Motor neuron (in vitro differentiated cells): ENCODE measurements around the gene FER1L5. TPM values are rescaled to one million over a fixed set of nuclear protein-coding genes. Genes with fewer than 3 reads are reported as not detected.

Experiments
- ATAC-seq, 8 experiments: fragments of 200-7000 bp; cut with Tn5 transposase; replicated peaks in 6 of 8; 2 replicates each; pipeline ENCODE4 v1.8.0; 2021; ENCODE audit warnings: mild to moderate bottlenecking in 8 of 8, moderate library complexity in 8 of 8
- H3K27ac ChIP-seq, 2 donors: fragments of 250-450 bp; sonication (Bioruptor Pico); 2 replicates each; pipeline ENCODE4 v1.9.0; 2021; ENCODE audit warnings: antibody characterized with exemption in 2 of 2, mild to moderate bottlenecking in 2 of 2, moderate library complexity in 1 of 2
- H3K4me1 ChIP-seq, 2 donors: fragments of 250-450 bp; sonication (Bioruptor Pico); replicated peaks in 1 of 2; 2 replicates each; pipeline ENCODE4 v1.6.1; 2021; ENCODE audit warnings: antibody characterized with exemption in 2 of 2, mild to moderate bottlenecking in 2 of 2, moderate library complexity in 1 of 2
- H3K4me3 ChIP-seq, 5 donors: fragments of 250-450 bp; sonication (Bioruptor Pico); 2 replicates each; pipeline ENCODE4 v1.9.0; 2021; ENCODE audit warnings: antibody characterized with exemption in 5 of 5, mild to moderate bottlenecking in 5 of 5, moderate library complexity in 4 of 5
- WGBS, 10 experiments: fragments of 450-650 bp; shearing (Covaris generic); methylation state at CpG; one replicate each; pipeline ENCODE4 v1.0.0; 2022; 5-methylcytosine and 5-hydroxymethylcytosine counted together
- in situ Hi-C, 9 experiments: fragments of 400-800 bp; cut with MboI; loops; one replicate each; pipeline ENCODE4 v1.15.0; 2021; ENCODE audit warnings: low sequenced_read_pairs in 9 of 9, low pct_unique_long_range_greater_than_20kb in 2 of 9; ENCODE audit not compliant: unreplicated experiment in 9 of 9
- total RNA-seq, 8 experiments: library from RNA; unstranded; fragments of 300-600 nt; gene quantifications; 2 replicates each; pipeline versions ENCODE4 v1.2.3 to v1.2.4, GENCODE V29; 2022

FER1L5 gene
- total RNA-seq, 8 experiments from 2014 or later = 0.07 to 0.73 (median 0.31) TPM

GRCh38 chr2:96687711-96688640 is 45.4 kb downstream of the FER1L5 start:
- WGBS, 10 experiments = 20 to 91% (median 80%) methylated on average over 1 to 4 of the region's 27 CpGs; no CpG with 5 or more reads in 3 of the 10 experiments
- no peak for ATAC-seq
- in situ Hi-C loops = loop anchor here in 1 of 9 experiments (25.0 kb wide), 1 partner anchor 101 kb away; no protein-coding TSS in a partner anchor
- no peak overlapping the region for H3K4me3 ChIP-seq
- H3K27ac ChIP-seq = no peak overlapping the region
- peaks cover 4 to 19% of the 10 kb centered on the region in 2 donors for H3K4me1 ChIP-seq

GRCh38 chr2:96688649-96689430 is 46.3 kb downstream of the FER1L5 start:
- H3K4me3 ChIP-seq = no peak overlapping the region
- in situ Hi-C loops = loop anchor here in 1 of 9 experiments (25.0 kb wide), 1 partner anchor 102 kb away; no protein-coding TSS in a partner anchor
- H3K27ac ChIP-seq = no peak overlapping the region
- H3K4me1 ChIP-seq = peaks cover 4 to 19% of the 10 kb centered on the region in 2 donors
- ATAC-seq = no peak
- WGBS, 10 experiments = 53 to 94% (median 90%) methylated on average over 2 to 6 of the region's 11 CpGs; no CpG with 5 or more reads in 5 of the 10 experiments

GRCh38 chr2:96689431-96689991 is 46.9 kb downstream of the FER1L5 start:
- WGBS, 10 experiments = 76 to 100% methylated on average over 2 of the region's 14 CpGs; no CpG with 5 or more reads in 8 of the 10 experiments
- no peak overlapping the region for H3K27ac ChIP-seq
- in situ Hi-C loops = loop anchor here in 1 of 9 experiments (25.0 kb wide), 1 partner anchor 102 kb away; no protein-coding TSS in a partner anchor

GRCh38 chr2:96690306-96691021 is 47.9 kb downstream of the FER1L5 start:
- H3K4me1 ChIP-seq = peaks cover 4 to 17% of the 10 kb centered on the region in 2 donors
- peak in 1 of 8 experiments; percentile 19 for ATAC-seq
- H3K27ac ChIP-seq = no peak overlapping the region
- in situ Hi-C loops = loop anchor here in 1 of 9 experiments (25.0 kb wide), 1 partner anchor 103 kb away; no protein-coding TSS in a partner anchor
- WGBS, 10 experiments = 60 to 100% (median 100%) methylated on average over 1 to 2 of the region's 16 CpGs; no CpG with 5 or more reads in 3 of the 10 experiments
- no peak overlapping the region for H3K4me3 ChIP-seq

More at GRCh38 chr2:96689431-96689991, 46.9 kb downstream of the FER1L5 start:
- Histone ChIP-seq H3K4me3 (no peak overlapping the region), H3K4me1 (peaks cover 4 to 19% of the 10 kb centered on the region in 2 donors)
- no peak for ATAC-seq

GRCh38 chr2:96691022-96691612 is 48.6 kb downstream of the FER1L5 start:
- no peak for ATAC-seq
- no peak overlapping the region for H3K27ac ChIP-seq
- in situ Hi-C loops = loop anchor here in 1 of 9 experiments (25.0 kb wide), 1 partner anchor 104 kb away; no protein-coding TSS in a partner anchor
- 88% methylated on average over 8 of the region's 30 CpGs; no CpG with 5 or more reads in 9 of the 10 experiments for WGBS, 10 experiments
- no peak overlapping the region for H3K4me3 ChIP-seq
- H3K4me1 ChIP-seq = peaks cover 0 to 10% of the 10 kb centered on the region in 2 donors

- no peak for ATAC-seq
- in situ Hi-C loops = loop anchor here in 1 of 9 experiments (25.0 kb wide), 1 partner anchor 105 kb away; no protein-coding TSS in a partner anchor
- Histone ChIP-seq H3K4me3 (no peak overlapping the region), H3K27ac (no peak overlapping the region), H3K4me1 (peaks cover 0 to 7% of the 10 kb centered on the region in 2 donors)
- WGBS, 10 experiments = 62 to 100% (median 90%) methylated on average over 2 to 7 of the region's 14 CpGs; no CpG with 5 or more reads in 4 of the 10 experiments
Measured at GRCh38 chr2:96692094-96692971, 49.8 kb downstream of the FER1L5 start.

- in situ Hi-C loops = loop anchor here in 1 of 9 experiments (25.0 kb wide), 1 partner anchor 106 kb away; no protein-coding TSS in a partner anchor
- peaks cover 0 to 3% of the 10 kb centered on the region in 2 donors for H3K4me1 ChIP-seq
- peak in 3 of 8 experiments; percentile 12 to 48 (median 24) for ATAC-seq
- H3K27ac ChIP-seq = no peak overlapping the region
- 60 to 100% (median 88%) methylated on average over 1 to 5 of the region's 14 CpGs; no CpG with 5 or more reads in 4 of the 10 experiments for WGBS, 10 experiments
- no peak overlapping the region for H3K4me3 ChIP-seq
Measured at GRCh38 chr2:96693286-96694200, 51.0 kb downstream of the FER1L5 start.

- in situ Hi-C loops = loop anchor here in 1 of 9 experiments (25.0 kb wide), 1 partner anchor 107 kb away; no protein-coding TSS in a partner anchor
- Histone ChIP-seq H3K4me1 (peaks cover 0 to 3% of the 10 kb centered on the region in 2 donors), H3K27ac (no peak overlapping the region), H3K4me3 (no peak overlapping the region)
- ATAC-seq = peak in 1 of 8 experiments; percentile 16
- WGBS, 10 experiments = 80 to 88% (median 83%) methylated on average over 3 to 5 of the region's 8 CpGs; no CpG with 5 or more reads in 7 of the 10 experiments
Measured at GRCh38 chr2:96694279-96694678, 51.7 kb downstream of the FER1L5 start.

- ATAC-seq = no peak
- Histone ChIP-seq H3K4me3 (no peak overlapping the region), H3K4me1 (peaks cover 0 to 3% of the 10 kb centered on the region in 2 donors), H3K27ac (no peak overlapping the region)
- 74 to 100% (median 87%) methylated on average over 2 to 7 of the region's 13 CpGs; no CpG with 5 or more reads in 6 of the 10 experiments for WGBS, 10 experiments
- in situ Hi-C loops = loop anchor here in 1 of 9 experiments (25.0 kb wide), 1 partner anchor 108 kb away; no protein-coding TSS in a partner anchor
Measured at GRCh38 chr2:96694816-96695455, 52.4 kb downstream of the FER1L5 start.
